Right ventricle myocardium superior (tissue), 1 donor: ENCODE data around the gene INO80. TPM values are rescaled to one million over a fixed set of nuclear protein-coding genes. Genes with fewer than 3 reads are reported as not detected.
"Not testable (repeated sequence)": the region's sequence is repeated elsewhere in the genome, so short reads cannot be mapped to it uniquely, and the experiment has no call there.

Experiments
- ATAC-seq: fragments of 200-7000 bp; cut with Tn5 transposase; one replicate; pipeline ENCODE4 v1.9.1; 2020; ENCODE audit warnings: mild to moderate bottlenecking; ENCODE audit not compliant: poor library complexity
- DNase-seq: peaks from one replicate; pipeline ENCODE4 v3.0.0-alpha.2; 2020
- intact Hi-C: fragments of 100-400 bp; cut with DNase I; formaldehyde crosslinking; loops from one replicate; pipeline ENCODE4 v1.11.2; 2022
- long read RNA-seq: library from polyadenylated mRNA; unstranded; transcript quantifications from one replicate; pipeline ENCODE4 v2.0.0, GENCODE V29; 2021
- total RNA-seq: library from RNA; stranded (reverse); fragmentation: NEBNext Ultra II Directional; extraction: Animal tissue kit (Norgen Biotek cat#: 25700); gene quantifications from one replicate; pipeline ENCODE4 v1.2.1, GENCODE V29; 2021
- donor health status: DM: no; HTN: yes; CAD: no; lungs with severe emphysema.

INO80 gene
- 9.4 TPM for total RNA-seq
- long read RNA-seq, full-length matches to known transcripts = 6 of 11 reads
- long read RNA-seq, partial matches to known transcripts = 2 of 11 reads
- long read RNA-seq, other reads (novel, unspliced or antisense) = 3 of 11 reads

GRCh38 chr15:41116116-41116961 is at the start of gene INO80:
TSS of gene INO80 (minus strand) at chr15:41116280. CDS start at chr15:41096310, 19,970 bp downstream.
- peak; percentile 98 for DNase-seq

GRCh38 chr15:41161736-41162135 is 45.7 kb upstream of the INO80 start:
- ATAC-seq (no peak), DNase-seq (no peak)
- intact Hi-C loops = no loop called here

More at GRCh38 chr15:41116116-41116961, at the start of gene INO80:
- intact Hi-C loops = loop anchor here (10.0 kb wide), 2 partner anchors 218 to 222 kb away; partner anchors contain the start of genes NUSAP1, OIP5 and VPS18
- peak; percentile 97 for ATAC-seq

GRCh38 chr15:41161336-41161735 is 45.3 kb upstream of the INO80 start:
- no peak for ATAC-seq
- DNase-seq = no peak
- intact Hi-C loops = no loop called here

- ATAC-seq (no peak), DNase-seq (no peak)
- intact Hi-C loops = no loop called here
These were observed 44.7 kb upstream of the INO80 start for GRCh38 chr15:41160639-41161315.

GRCh38 chr15:41154412-41154811 is 38.3 kb upstream of the INO80 start:
- intact Hi-C loops = no loop called here
- ATAC-seq = no peak
- no peak for DNase-seq

GRCh38 chr15:41153733-41154132 is 37.7 kb upstream of the INO80 start:
- intact Hi-C loops = no loop called here
- no peak for ATAC-seq

GRCh38 chr15:41151451-41152005 is 35.4 kb upstream of the INO80 start:
- ATAC-seq = no peak
- no peak for DNase-seq
- intact Hi-C loops = no loop called here

More at GRCh38 chr15:41153733-41154132, 37.7 kb upstream of the INO80 start:
- no peak for DNase-seq

- DNase-seq = no peak
- intact Hi-C loops = no loop called here
- no peak for ATAC-seq
These were observed 34.2 kb upstream of the INO80 start for GRCh38 chr15:41150279-41150678.

- no peak for ATAC-seq
- intact Hi-C loops = no loop called here
- no peak for DNase-seq
These were observed 32.0 kb upstream of the INO80 start for GRCh38 chr15:41148065-41148464.

GRCh38 chr15:41139619-41140018 is 23.5 kb upstream of the INO80 start:
- intact Hi-C loops = no loop called here
- ATAC-seq (no peak), DNase-seq (no peak)

- ATAC-seq, DNase-seq, intact Hi-C loops: not testable (repeated sequence)
These were observed 23.0 kb upstream of the INO80 start for GRCh38 chr15:41139112-41139511.

- ATAC-seq, intact Hi-C loops: not testable (repeated sequence)
These were observed 19.5 kb upstream of the INO80 start for GRCh38 chr15:41135580-41135979.

GRCh38 chr15:41133454-41133853 is 17.4 kb upstream of the INO80 start:
- intact Hi-C loops = no loop called here
- no peak for DNase-seq
- ATAC-seq = no peak

More at GRCh38 chr15:41135580-41135979, 19.5 kb upstream of the INO80 start:
- DNase-seq = not testable (repeated sequence)

GRCh38 chr15:41132094-41132493 is 16.0 kb upstream of the INO80 start:
- intact Hi-C loops, ATAC-seq, DNase-seq: not testable (repeated sequence)

GRCh38 chr15:41128174-41128902 is 12.3 kb upstream of the INO80 start:
- intact Hi-C loops = no loop called here
- no peak for DNase-seq

GRCh38 chr15:41125931-41126642 is 10.0 kb upstream of the INO80 start:
- DNase-seq (no peak), ATAC-seq (no peak)
- intact Hi-C loops = no loop called here

More at GRCh38 chr15:41128174-41128902, 12.3 kb upstream of the INO80 start:
- no peak for ATAC-seq

GRCh38 chr15:41125063-41125669 is 9.1 kb upstream of the INO80 start:
- DNase-seq (no peak), ATAC-seq (no peak)
- intact Hi-C loops = no loop called here
